Neutrophil (primary cell): Measurements from ENCODE around the gene RPTOR.

Source experiments
- H3K27ac ChIP-seq: fragments of 200-600 bp; sonication (generic); 2 replicates; pipeline ENCODE4 v1.5.1; 2016; ENCODE audit warnings: mild to moderate bottlenecking, moderate library complexity
- H3K27me3 ChIP-seq: fragments of 200-600 bp; sonication (generic); 2 replicates; pipeline ENCODE4 v1.6.0; 2016; ENCODE audit warnings: mild to moderate bottlenecking
- H3K36me3 ChIP-seq: fragments of 200-600 bp; sonication (generic); 2 replicates; pipeline ENCODE4 v1.5.1; 2017
- H3K4me1 ChIP-seq, 2 experiments: fragments of 200-600 bp in 1 of 2; sonication (generic) in 1 of 2; 1 replicate in 1 of 2; 2 replicates in 1 of 2; pipeline versions ENCODE4 v1.5.1 to v1.6.1; 2013 to 2016; ENCODE audit warnings: low read depth in 1 of 2, low read length in 1 of 2, mild to moderate bottlenecking in 1 of 2, moderate library complexity in 1 of 2; ENCODE audit not compliant: control insufficient read depth in 1 of 2, insufficient read depth in 1 of 2
- H3K4me3 ChIP-seq, 2 experiments: fragments of 200-600 bp in 1 of 2; sonication (generic) in 1 of 2; 1 replicate in 1 of 2; 2 replicates in 1 of 2; pipeline ENCODE4 v1.5.1; 2013 to 2016; ENCODE audit warnings: low read depth in 1 of 2, low read length in 1 of 2, mild to moderate bottlenecking in 1 of 2, moderate library complexity in 1 of 2
- H3K9me3 ChIP-seq: fragments of 200-600 bp; sonication (generic); 2 replicates; pipeline ENCODE4 v1.5.1; 2016
- TF ChIP-seq, protein P1 (sequence below): fragments of 200-600 bp; sonication (generic); IDR thresholded peaks from 2 replicates; pipeline ENCODE4 v1.5.1; 2016; ENCODE audit warnings: antibody characterized with exemption

RPTOR gene

GRCh38 chr17:80668375-80669148 lies 123.9 kb downstream of the RPTOR start:
- no peak overlapping the region for H3K4me3 ChIP-seq
- H3K9me3 ChIP-seq, result no peaks in the 10 kb centered on the region
- H3K4me1 ChIP-seq, result peaks cover 10 to 13% of the 10 kb centered on the region in 2 experiments
- no peak overlapping the region for H3K27ac ChIP-seq
- H3K36me3 ChIP-seq, result no peaks in the 10 kb centered on the region
- TF ChIP-seq, protein P1, sequence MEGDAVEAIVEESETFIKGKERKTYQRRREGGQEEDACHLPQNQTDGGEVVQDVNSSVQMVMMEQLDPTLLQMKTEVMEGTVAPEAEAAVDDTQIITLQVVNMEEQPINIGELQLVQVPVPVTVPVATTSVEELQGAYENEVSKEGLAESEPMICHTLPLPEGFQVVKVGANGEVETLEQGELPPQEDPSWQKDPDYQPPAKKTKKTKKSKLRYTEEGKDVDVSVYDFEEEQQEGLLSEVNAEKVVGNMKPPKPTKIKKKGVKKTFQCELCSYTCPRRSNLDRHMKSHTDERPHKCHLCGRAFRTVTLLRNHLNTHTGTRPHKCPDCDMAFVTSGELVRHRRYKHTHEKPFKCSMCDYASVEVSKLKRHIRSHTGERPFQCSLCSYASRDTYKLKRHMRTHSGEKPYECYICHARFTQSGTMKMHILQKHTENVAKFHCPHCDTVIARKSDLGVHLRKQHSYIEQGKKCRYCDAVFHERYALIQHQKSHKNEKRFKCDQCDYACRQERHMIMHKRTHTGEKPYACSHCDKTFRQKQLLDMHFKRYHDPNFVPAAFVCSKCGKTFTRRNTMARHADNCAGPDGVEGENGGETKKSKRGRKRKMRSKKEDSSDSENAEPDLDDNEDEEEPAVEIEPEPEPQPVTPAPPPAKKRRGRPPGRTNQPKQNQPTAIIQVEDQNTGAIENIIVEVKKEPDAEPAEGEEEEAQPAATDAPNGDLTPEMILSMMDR, result no peak
- H3K27me3 ChIP-seq, result no peaks in the 10 kb centered on the region

- Histone ChIP-seq H3K4me3 (no peak overlapping the region), H3K9me3 (no peaks in the 10 kb centered on the region), H3K36me3 (no peaks in the 10 kb centered on the region), H3K27ac (no peak overlapping the region), H3K4me1 (no peaks in the 10 kb centered on the region), H3K27me3 (no peaks in the 10 kb centered on the region)
- TF ChIP-seq, protein P1, result no peak
Observed at GRCh38 chr17:80671039-80671824, 126.6 kb downstream of the RPTOR start.

- no peaks in the 10 kb centered on the region for H3K4me1 ChIP-seq
Observed at GRCh38 chr17:80671825-80672110, 127.1 kb downstream of the RPTOR start.

GRCh38 chr17:80673152-80673920 lies 128.7 kb downstream of the RPTOR start:
- Histone ChIP-seq H3K36me3 (no peaks in the 10 kb centered on the region), H3K4me3 (no peak overlapping the region), H3K27ac (no peak overlapping the region), H3K4me1 (peaks cover 5% of the 10 kb centered on the region in 2 experiments), H3K9me3 (no peaks in the 10 kb centered on the region), H3K27me3 (no peaks in the 10 kb centered on the region)
- TF ChIP-seq, protein P1, result no peak

More at GRCh38 chr17:80671825-80672110, 127.1 kb downstream of the RPTOR start:
- Histone ChIP-seq H3K27me3 (no peaks in the 10 kb centered on the region), H3K36me3 (no peaks in the 10 kb centered on the region), H3K27ac (no peak overlapping the region), H3K9me3 (no peaks in the 10 kb centered on the region), H3K4me3 (no peak overlapping the region)
- TF ChIP-seq, protein P1, result no peak

- no peaks in the 10 kb centered on the region for H3K9me3 ChIP-seq
- no peak overlapping the region for H3K4me3 ChIP-seq
- no peaks in the 10 kb centered on the region for H3K27me3 ChIP-seq
- TF ChIP-seq, protein P1, result no peak
- H3K36me3 ChIP-seq, result no peaks in the 10 kb centered on the region
- no peak overlapping the region for H3K27ac ChIP-seq
- peaks cover 16 to 18% of the 10 kb centered on the region in 2 experiments for H3K4me1 ChIP-seq
Observed at GRCh38 chr17:80675438-80676095, 130.9 kb downstream of the RPTOR start.
